Motor neuron (in vitro differentiated cells): ENCODE measurements around the gene ZFR2. TPM values are rescaled to one million over a fixed set of nuclear protein-coding genes. Genes with fewer than 3 reads are reported as not detected.
"Not testable (repeated sequence)": the region's sequence is repeated elsewhere in the genome, so short reads cannot be mapped to it uniquely, and the experiment has no call there.

ENCODE experiments used
- ATAC-seq, 8 experiments: fragments of 200-7000 bp; cut with Tn5 transposase; replicated peaks in 6 of 8; 2 replicates each; pipeline ENCODE4 v1.8.0; 2021; ENCODE audit warnings: mild to moderate bottlenecking in 8 of 8, moderate library complexity in 8 of 8
- H3K27ac ChIP-seq, 2 donors: fragments of 250-450 bp; sonication (Bioruptor Pico); 2 replicates each; pipeline ENCODE4 v1.9.0; 2021; ENCODE audit warnings: antibody characterized with exemption in 2 of 2, mild to moderate bottlenecking in 2 of 2, moderate library complexity in 1 of 2
- H3K4me1 ChIP-seq, 2 donors: fragments of 250-450 bp; sonication (Bioruptor Pico); replicated peaks in 1 of 2; 2 replicates each; pipeline ENCODE4 v1.6.1; 2021; ENCODE audit warnings: antibody characterized with exemption in 2 of 2, mild to moderate bottlenecking in 2 of 2, moderate library complexity in 1 of 2
- H3K4me3 ChIP-seq, 5 donors: fragments of 250-450 bp; sonication (Bioruptor Pico); 2 replicates each; pipeline ENCODE4 v1.9.0; 2021; ENCODE audit warnings: antibody characterized with exemption in 5 of 5, mild to moderate bottlenecking in 5 of 5, moderate library complexity in 4 of 5
- WGBS, 10 experiments: fragments of 450-650 bp; shearing (Covaris generic); methylation state at CpG; one replicate each; pipeline ENCODE4 v1.0.0; 2022; 5-methylcytosine and 5-hydroxymethylcytosine counted together
- in situ Hi-C, 9 experiments: fragments of 400-800 bp; cut with MboI; loops; one replicate each; pipeline ENCODE4 v1.15.0; 2021; ENCODE audit warnings: low sequenced_read_pairs in 9 of 9, low pct_unique_long_range_greater_than_20kb in 2 of 9; ENCODE audit not compliant: unreplicated experiment in 9 of 9
- total RNA-seq, 8 experiments: library from RNA; unstranded; fragments of 300-600 nt; gene quantifications; 2 replicates each; pipeline versions ENCODE4 v1.2.3 to v1.2.4, GENCODE V29; 2022

ZFR2 gene
- total RNA-seq, 8 experiments from 2014 or later = 0.36 to 11.7 (median 7.2) TPM

GRCh38 chr19:3816566-3817218 lies 52.1 kb downstream of the ZFR2 start:
- Histone ChIP-seq H3K4me1 (no peaks in the 10 kb centered on the region), H3K4me3 (no peak overlapping the region), H3K27ac (no peak overlapping the region)
- WGBS, 10 experiments = 60 to 90% (median 73%) methylated on average over 2 to 28 of the region's 45 CpGs; no CpG with 5 or more reads in 6 of the 10 experiments
- no peak for ATAC-seq
- in situ Hi-C loops = no loop called here

GRCh38 chr19:3816148-3816547 lies 52.7 kb downstream of the ZFR2 start:
- in situ Hi-C loops, ATAC-seq, H3K4me1 ChIP-seq, H3K27ac ChIP-seq, H3K4me3 ChIP-seq: not testable (repeated sequence)
- WGBS, 10 experiments = 45 to 100% (median 87%) methylated on average over 1 to 6 of the region's 9 CpGs; no CpG with 5 or more reads in 4 of the 10 experiments

GRCh38 chr19:3814648-3815047 lies 54.2 kb downstream of the ZFR2 start:
- no peak for ATAC-seq
- 80 to 90% methylated on average over 1 to 2 of the region's 4 CpGs; no CpG with 5 or more reads in 8 of the 10 experiments for WGBS, 10 experiments

GRCh38 chr19:3813473-3814392 lies 55.1 kb downstream of the ZFR2 start:
- 42 to 100% (median 86%) methylated on average over 1 to 7 of the region's 22 CpGs; no CpG with 5 or more reads in 1 of the 10 experiments for whole genome bisulfite sequencing, 10 experiments
- Histone ChIP-seq H3K4me3 (no peak overlapping the region), H3K4me1 (no peaks in the 10 kb centered on the region), H3K27ac (no peak overlapping the region)
- ATAC-seq = no peak
- in situ Hi-C loops = no loop called here

More at GRCh38 chr19:3814648-3815047, 54.2 kb downstream of the ZFR2 start:
- in situ Hi-C loops = no loop called here
- Histone ChIP-seq H3K27ac (no peak overlapping the region), H3K4me3 (no peak overlapping the region), H3K4me1 (no peaks in the 10 kb centered on the region)

- Histone ChIP-seq H3K4me3 (no peak overlapping the region), H3K27ac (no peak overlapping the region), H3K4me1 (no peaks in the 10 kb centered on the region)
- in situ Hi-C loops = no loop called here
- 60 to 100% (median 74%) methylated on average over 2 to 9 of the region's 38 CpGs; no CpG with 5 or more reads in 5 of the 10 experiments for WGBS, 10 experiments
- ATAC-seq = no peak
Measured at GRCh38 chr19:3810708-3811355, 58.0 kb downstream of the ZFR2 start.

GRCh38 chr19:3809881-3810707 lies 58.7 kb downstream of the ZFR2 start:
- WGBS, 10 experiments = 60 to 100% (median 70%) methylated on average over 2 to 3 of the region's 26 CpGs; no CpG with 5 or more reads in 7 of the 10 experiments
- H3K4me3 ChIP-seq = no peak overlapping the region
- H3K27ac ChIP-seq = no peak overlapping the region
- in situ Hi-C loops = no loop called here
- no peak for ATAC-seq
- no peaks in the 10 kb centered on the region for H3K4me1 ChIP-seq

- H3K4me1 ChIP-seq = no peaks in the 10 kb centered on the region
- in situ Hi-C loops = no loop called here
- H3K27ac ChIP-seq = no peak overlapping the region
- WGBS, 10 experiments = 80 to 100% (median 85%) methylated on average over 1 to 8 of the region's 33 CpGs; no CpG with 5 or more reads in 6 of the 10 experiments
- H3K4me3 ChIP-seq = no peak overlapping the region
- no peak for ATAC-seq
Measured at GRCh38 chr19:3808420-3809143, 60.3 kb downstream of the ZFR2 start.

GRCh38 chr19:3807574-3808354 lies 61.1 kb downstream of the ZFR2 start:
- no peak for ATAC-seq
- no peak overlapping the region for H3K4me3 ChIP-seq
- 75 to 100% (median 95%) methylated on average over 1 to 14 of the region's 35 CpGs; no CpG with 5 or more reads in 2 of the 10 experiments for WGBS, 10 experiments
- no peak overlapping the region for H3K27ac ChIP-seq
- in situ Hi-C loops = no loop called here
- no peaks in the 10 kb centered on the region for H3K4me1 ChIP-seq

GRCh38 chr19:3807131-3807480 lies 61.7 kb downstream of the ZFR2 start:
- no peak overlapping the region for H3K4me3 ChIP-seq
- H3K4me1 ChIP-seq = no peaks in the 10 kb centered on the region
- H3K27ac ChIP-seq = no peak overlapping the region
- WGBS, 10 experiments = 60 to 100% (median 71%) methylated on average over 2 to 9 of the region's 19 CpGs; no CpG with 5 or more reads in 7 of the 10 experiments
- in situ Hi-C loops = no loop called here
- ATAC-seq = no peak

GRCh38 chr19:3805859-3806258 lies 63.0 kb downstream of the ZFR2 start:
- in situ Hi-C loops = no loop called here
- no peak for ATAC-seq
- WGBS, 10 experiments = 53 to 55% methylated on average over 2 to 3 of the region's 29 CpGs; no CpG with 5 or more reads in 8 of the 10 experiments
- Histone ChIP-seq H3K4me1 (peaks cover 3 to 9% of the 10 kb centered on the region in 2 donors), H3K27ac (no peak overlapping the region), H3K4me3 (no peak overlapping the region)

GRCh38 chr19:3804429-3804828 lies 64.4 kb downstream of the ZFR2 start:
- in situ Hi-C loops = no loop called here
- no peak overlapping the region for H3K4me3 ChIP-seq
- peaks cover 3 to 9% of the 10 kb centered on the region in 2 donors for H3K4me1 ChIP-seq
- ATAC-seq = no peak
- H3K27ac ChIP-seq = no peak overlapping the region
- WGBS, 10 experiments = 20 to 60% methylated on average over 1 of the region's 13 CpGs; no CpG with 5 or more reads in 8 of the 10 experiments
